K562 (cell line): ENCODE measurements around the gene TP53BP2. TPM values are rescaled to one million over a fixed set of nuclear protein-coding genes. Genes with fewer than 3 reads are reported as not detected.

ENCODE experiments used
- ATAC-seq: fragments of 200-7000 bp; cut with Tn5 transposase; 3 replicates; pipeline ENCODE4 v1.9.1; 2020; ENCODE audit warnings: moderate library complexity
- Bru-seq: library from RNA; stranded (reverse); fragments of 400-500 nt; gene quantifications from one replicate; lab custom pipeline; 2021; lab: Mats Ljungman, UMichigan
- BruChase-seq, 2 experiments: library from RNA; stranded (reverse); fragments of 400-500 nt; gene quantifications; one replicate each; lab custom pipeline; 2021; lab: Mats Ljungman, UMichigan
- BruUV-seq: library from RNA; stranded (reverse); fragments of 400-500 nt; replicated peaks from 2 replicates; lab custom pipeline; 2021; lab: Mats Ljungman, UMichigan
- CTCF ChIA-PET: fragments of 300-600 bp; formaldehyde crosslinking; extraction: SDS; loops from one replicate; lab custom pipeline; 2021; ENCODE audit warnings: low intra/inter-chr PET ratio; lab: Yijun Ruan, JAX
- POLR2A ChIA-PET: fragments of 300-600, 350-650 bp; sonication (Branson Sonifier 250); formaldehyde crosslinking; extraction: SDS; loops from one replicate; lab custom pipeline; 2021; ENCODE audit warnings: antibody characterized with exemption, inconsistent platforms; lab: Yijun Ruan, JAX
- DNase-seq, 4 experiments: peaks; one replicate each; pipeline versions ENCODE4 v3.0.0 to v3.0.0-alpha.2; 2011 to 2018; ENCODE audit warnings: low spot score in 3 of 4, mixed read lengths in 3 of 4; ENCODE audit errors: extremely low read depth in 1 of 4
- FAIRE-seq: peaks from 2 replicates; lab custom pipeline; 2011; peaks lifted over from hg19 to GRCh38; lab: Jason Lieb, UNC
- H2AFZ ChIP-seq: 2 replicates; pipeline ENCODE4 v1.6.0; 2011; ENCODE audit warnings: low read depth, low read length, control low read depth, inconsistent platforms
- H3K27ac ChIP-seq: fragments of 200-600 bp; 3 replicates; pipeline ENCODE4 v1.8.0; 2011; ENCODE audit warnings: low read depth, mild to moderate bottlenecking, control low read depth, inconsistent platforms, low read length, moderate library complexity, mixed read lengths; ENCODE audit errors: extremely low read depth
- H3K27me3 ChIP-seq, 2 experiments: fragments of 300-600 bp in 1 of 2; 2 replicates in 1 of 2; 3 replicates in 1 of 2; pipeline versions ENCODE4 v1.6.0 to v1.8.0; 2011; ENCODE audit warnings: inconsistent platforms in 2 of 2, low read length in 2 of 2, mild to moderate bottlenecking in 1 of 2, mixed read lengths in 1 of 2, moderate library complexity in 1 of 2; ENCODE audit not compliant: control insufficient read depth in 2 of 2, insufficient read depth in 2 of 2
- H3K36me3 ChIP-seq: fragments of 300-600 bp; 3 replicates; pipeline ENCODE4 v1.8.0; 2011; ENCODE audit warnings: mild to moderate bottlenecking, low read length, inconsistent platforms; ENCODE audit not compliant: control insufficient read depth, insufficient read depth
- H3K4me1 ChIP-seq, 2 experiments: fragments of 200-600 bp in 1 of 2; replicated peaks in 1 of 2; 2 replicates in 1 of 2; 3 replicates in 1 of 2; pipeline versions ENCODE4 v1.5.1 to v1.8.0; 2011; ENCODE audit warnings: inconsistent platforms in 2 of 2, low read length in 2 of 2, mild to moderate bottlenecking in 1 of 2, mixed read lengths in 1 of 2, moderate library complexity in 1 of 2; ENCODE audit not compliant: control insufficient read depth in 2 of 2, insufficient read depth in 2 of 2
- H3K4me2 ChIP-seq: 2 replicates; pipeline ENCODE4 v1.6.1; 2011; ENCODE audit warnings: low read length, control low read depth, inconsistent platforms, mixed read lengths; ENCODE audit not compliant: insufficient read depth
- H3K4me3 ChIP-seq: fragments of 200-600 bp; sonication (generic), shearing (Covaris generic); 2 replicates; pipeline ENCODE4 v1.5.1; 2016; ENCODE audit warnings: control low read depth, inconsistent platforms
- H3K79me2 ChIP-seq: fragments of 200-600 bp; 3 replicates; pipeline ENCODE4 v1.8.0; 2011; ENCODE audit warnings: low read length, inconsistent platforms; ENCODE audit not compliant: control insufficient read depth, insufficient read depth
- H3K9ac ChIP-seq, 2 experiments: 2 replicates each; pipeline versions ENCODE4 v1.6.0 to v1.6.1; 2011; ENCODE audit warnings: low read depth in 2 of 2, low read length in 2 of 2, control low read depth in 1 of 2, inconsistent platforms in 1 of 2, mild to moderate bottlenecking in 1 of 2, mixed read lengths in 1 of 2; ENCODE audit not compliant: insufficient read depth in 1 of 2
- H3K9me1 ChIP-seq: one replicate; pipeline ENCODE4 v1.6.0; 2011; ENCODE audit warnings: inconsistent platforms, mild to moderate bottlenecking, low read length, moderate library complexity; ENCODE audit not compliant: control insufficient read depth, insufficient read depth
- H3K9me3 ChIP-seq: replicated peaks from 2 replicates; pipeline ENCODE4 v1.5.1; 2011; ENCODE audit warnings: low read depth, low read length, inconsistent platforms; ENCODE audit not compliant: control insufficient read depth, insufficient read depth
- H4K20me1 ChIP-seq: replicated peaks from 2 replicates; pipeline ENCODE4 v1.6.1; 2011; ENCODE audit warnings: low read length, inconsistent platforms, mixed read lengths; ENCODE audit not compliant: control insufficient read depth, insufficient read depth
- HBP1 ChIP-seq: fragments of 450-650 bp; formaldehyde crosslinking; IDR thresholded peaks from 2 replicates; pipeline ENCODE4 v1.4.0; 2022; ENCODE audit warnings: missing genetic modification characterization
- ZBTB40 ChIP-seq, 2 experiments: fragments of 450-650 bp in 1 of 2; sonication (generic) in 1 of 2; formaldehyde crosslinking in 1 of 2; IDR thresholded peaks; 2 replicates each; pipeline versions ENCODE4 v1.7.1 to v1.9.0; 2016 to 2022; ENCODE audit warnings: inconsistent platforms in 1 of 2, mild to moderate bottlenecking in 1 of 2, missing genetic modification reagents in 1 of 2
- WGBS: fragments of 100-300 bp; shearing (Covaris generic); methylation state at CpG from one replicate; pipeline ENCODE4 v1.1.6; 2016; ENCODE audit warnings: low coverage, mixed read lengths; ENCODE audit not compliant: insufficient coverage; ENCODE audit errors: missing lambda C conversion rate; 5-methylcytosine and 5-hydroxymethylcytosine counted together
- in situ Hi-C: fragments of 300-500 bp; cut with MboI; formaldehyde crosslinking; loops from 4 replicates; pipeline ENCODE4 v1.15.0; 2018; ENCODE audit warnings: inconsistent platforms, mixed read lengths
- intact Hi-C: fragments of 100-400 bp; cut with micrococcal nuclease; formaldehyde crosslinking; loops from 2 replicates; pipeline ENCODE4 v1.14.2; 2022
- long read RNA-seq, 3 experiments: library from polyadenylated mRNA in 2 of 3; library from RNA in 1 of 3; unstranded in 2 of 3; stranded (forward) in 1 of 3; transcript quantifications; one replicate each; pipeline ENCODE4 v2.0.0, GENCODE V29; 2019 to 2022
- polyA minus RNA-seq, 3 experiments: library from RNA; depleted of rRNA, polyadenylated mRNA; stranded (reverse); fragments of >200 nt; gene quantifications; 2 replicates each; pipeline ENCODE4 v1.2.3, GENCODE V29; 2011
- polyA plus RNA-seq, 8 experiments: library from polyadenylated mRNA; depleted of rRNA in 4 of 8; stranded (reverse) in 5 of 8; unstranded in 3 of 8; fragments of >200 nt; fragmentation: Nextera tagmentation in 2 of 8; fragmentation: Illumina TruSeq in 1 of 8; extraction: Ambion mirVana in 2 of 8; extraction: Trizol in 1 of 8; gene quantifications; 2 replicates each; pipeline versions ENCODE4 v1.2.1 to v1.2.3, GENCODE V29; 2011 to 2014; ENCODE audit warnings: inconsistent platforms in 1 of 8, missing spikeins in 1 of 8
- total RNA-seq, 7 experiments: library from RNA; depleted of rRNA in 6 of 7; stranded (reverse); fragments of >200 nt in 6 of 7; fragmentation: Illumina TruSeq in 2 of 7; extraction: Trizol in 2 of 7; gene quantifications; 2 replicates each; pipeline versions ENCODE4 v1.2.1 to v1.2.3, GENCODE V29; 2011 to 2021; ENCODE audit warnings: low replicate concordance in 1 of 7

The TP53BP2 gene
- total RNA-seq (2011; cell fraction: chromatin; rRNA removed; ENCODE audit: low replicate concordance), result 148 and 229 TPM in 2 replicates
- 41.5 and 70.5 TPM in 2 replicates for total RNA-seq (2011; cell fraction: nucleolus; rRNA removed)
- total RNA-seq (2011; cell fraction: nucleoplasm; rRNA removed), result 85.0 and 85.5 TPM in 2 replicates
- total RNA-seq (2014; rRNA removed) (40.1 and 43.1 TPM in 2 replicates), total RNA-seq (2014; rRNA removed; fragmentation: Illumina TruSeq; extraction: Trizol) (50.4 and 50.6 TPM in 2 replicates), total RNA-seq (2015; rRNA removed; fragmentation: Illumina TruSeq; extraction: Trizol) (51.9 and 55.1 TPM in 2 replicates), total RNA-seq (2021) (54.3 and 69.6 TPM in 2 replicates), polyA plus RNA-seq (2011; rRNA removed) (30.0 and 37.5 TPM in 2 replicates), polyA plus RNA-seq (2014; fragmentation: Illumina TruSeq; extraction: Trizol) (47.5 and 55.6 TPM in 2 replicates), polyA plus RNA-seq (2014; fragmentation: Nextera tagmentation; extraction: Ambion mirVana) (10 to 100 TPM; 17.0 to 20.7 TPM), polyA plus RNA-seq (2014; rRNA removed) (39.2 and 39.6 TPM in 2 replicates), polyA minus RNA-seq (2011; rRNA and poly(A)+ RNA removed) (125 and 160 TPM in 2 replicates), Bru-seq, nascent RNA (percentile 92 among the genes with signal in this experiment), BruChase-seq, experiment 1, labeled RNA remaining after a 2-hour chase (percentile 90 among the genes with signal in this experiment), BruChase-seq, experiment 2, labeled RNA remaining after a 6-hour chase (percentile 90 among the genes with signal in this experiment)
- polyA plus RNA-seq (2011; cell fraction: cytosol; rRNA removed), result 18.2 and 23.5 TPM in 2 replicates
- polyA plus RNA-seq (2011; cell fraction: nucleus; rRNA removed), result 34.9 and 41.6 TPM in 2 replicates
- 23.5 and 27.0 TPM in 2 replicates for polyA plus RNA-seq (2012)
- 26.9 and 28.9 TPM in 2 replicates for polyA minus RNA-seq (2011; cell fraction: cytosol; rRNA and poly(A)+ RNA removed)
- 56.0 and 75.9 TPM in 2 replicates for polyA minus RNA-seq (2011; cell fraction: nucleus; rRNA and poly(A)+ RNA removed)
- long read RNA-seq, experiment 1, full-length matches to known transcripts, result 50 of 169 reads
- long read RNA-seq, experiment 1, partial matches to known transcripts, result 87 of 169 reads
- long read RNA-seq, experiment 1, other reads (novel, unspliced or antisense), result 32 of 169 reads
- long read RNA-seq, experiment 2, full-length matches to known transcripts, result 8 of 38 reads
- long read RNA-seq, experiment 2, partial matches to known transcripts, result 13 of 38 reads
- long read RNA-seq, experiment 2, other reads (novel, unspliced or antisense), result 17 of 38 reads
- long read RNA-seq, experiment 3, full-length matches to known transcripts, result 1 of 18 reads
- long read RNA-seq, experiment 3, partial matches to known transcripts, result 15 of 18 reads
- long read RNA-seq, experiment 3, other reads (novel, unspliced or antisense), result 2 of 18 reads

GRCh38 chr1:223845810-223846682 is at the start of gene TP53BP2:
TSS of gene TP53BP2 (minus strand) at chr1:223845947. CDS start at chr1:223845680, 267 bp downstream.
- DNase-seq (peak; percentile 94 to 99 (median 97)), ATAC-seq (peak; percentile 85), FAIRE-seq (no peak)
- Histone ChIP-seq H3K79me2 (peaks cover 54% of the 10 kb centered on the region), H2AFZ (peak within 1 kb of the TSS; percentile 85), H3K27ac (peak within 1 kb of the TSS; percentile 93), H3K9me3 (no peaks in the 10 kb centered on the region), H3K4me2 (peak within 1 kb of the TSS; percentile 91), H3K4me3 (peak within 1 kb of the TSS; percentile 81), H4K20me1 (peaks cover 4% of the 10 kb centered on the region; the same call in 1 of the 2 replicates), H3K9ac (peak within 1 kb of the TSS; percentile 89 to 99), H3K9me1 (no peaks in the 10 kb centered on the region), H3K4me1 (peaks cover 23 to 34% of the 10 kb centered on the region in 2 experiments), H3K36me3 (peaks cover 7% of the 10 kb centered on the region; the same call in 1 of the 3 replicates), H3K27me3 (no peaks in the 10 kb centered on the region)
- under 1% methylated on average over 51 of the region's 107 CpGs for WGBS
- in situ Hi-C loops, result no loop called here
- ChIA-PET POLR2A (interaction anchor here (0.6 to 3.8 kb wide), 17 partner anchors 9 to 1262 kb away, joined by 3 to 22 read pairs (median 5); no protein-coding TSS in a partner anchor), CTCF (no interaction called here)
- intact Hi-C loops, result loop anchor here (1.0 to 5.0 kb wide), 2 partner anchors 35 to 486 kb away; partner anchors contain the start of gene NVL
- TSS peak; percentile 98 for BruUV-seq
- TF ChIP-seq HBP1 (peak; percentile 91), ZBTB40 (IDR thresholded peaks at IDR 0.05) (peak; percentile 58), ZBTB40 (CRISPR knock-in tag; IDR thresholded peaks at IDR 0.05) (no peak)
